WERI-Rb-1 (cell line): ENCODE results near the gene CTDSPL2.
A peak's percentile ranks its signal among the peaks of the same experiment; 100 is the strongest.

ENCODE experiments used
- DNase-seq: peaks from one replicate; pipeline ENCODE4 v3.0.0-alpha.2; 2020
- H3K27ac ChIP-seq: fragments of 250-450 bp; sonication (Bioruptor Pico); 2 replicates; pipeline ENCODE4 v1.5.1; 2020; ENCODE audit warnings: mild to moderate bottlenecking, moderate library complexity
- H3K27me3 ChIP-seq: fragments of 250-450 bp; sonication (Bioruptor Pico); 2 replicates; pipeline ENCODE4 v1.5.1; 2021; ENCODE audit warnings: mild to moderate bottlenecking, low read depth, moderate library complexity; ENCODE audit not compliant: insufficient read depth, severe bottlenecking
- H3K36me3 ChIP-seq: fragments of 250-450 bp; sonication (Bioruptor Pico); 2 replicates; pipeline ENCODE4 v1.5.1; 2020; ENCODE audit warnings: mild to moderate bottlenecking, moderate library complexity
- H3K4me3 ChIP-seq: 2 replicates; pipeline ENCODE4 v1.5.1; 2011; ENCODE audit warnings: low read depth, mild to moderate bottlenecking, control low read depth, low read length
- H3K9me3 ChIP-seq: fragments of 250-450 bp; sonication (Bioruptor Pico); 2 replicates; pipeline ENCODE4 v1.5.1; 2021; ENCODE audit warnings: mild to moderate bottlenecking, moderate library complexity; ENCODE audit not compliant: severe bottlenecking
- CTCF ChIP-seq: IDR thresholded peaks from 2 replicates; pipeline ENCODE4 v1.5.1; 2011; ENCODE audit warnings: low read depth, mild to moderate bottlenecking, control low read depth, inconsistent platforms, low read length

Gene CTDSPL2

GRCh38 chr15:44397869-44398268 is 29.6 kb upstream of the CTDSPL2 start:
- no peak for TF ChIP-seq CTCF
- Histone ChIP-seq H3K27me3 (no peaks in the 10 kb centered on the region), H3K36me3 (no peaks in the 10 kb centered on the region), H3K27ac (no peak overlapping the region), H3K9me3 (no peaks in the 10 kb centered on the region), H3K4me3 (no peak overlapping the region)
- DNase-seq: no peak

- no peaks in the 10 kb centered on the region for H3K27me3 ChIP-seq
- no peaks in the 10 kb centered on the region for H3K9me3 ChIP-seq
- no peak for DNase-seq
- no peak overlapping the region for H3K27ac ChIP-seq
- TF ChIP-seq CTCF: no peak
- H3K4me3 ChIP-seq: no peak overlapping the region
- no peaks in the 10 kb centered on the region for H3K36me3 ChIP-seq
Measured at GRCh38 chr15:44414001-44414400, 13.4 kb upstream of the CTDSPL2 start.

- Histone ChIP-seq H3K27ac (peak overlapping the region; percentile 97), H3K4me3 (peak overlapping the region; percentile 67), H3K36me3 (peaks cover 25% of the 10 kb centered on the region), H3K9me3 (no peaks in the 10 kb centered on the region), H3K27me3 (no peaks in the 10 kb centered on the region)
- 0 out of 2 replicates have a peak, but pooled peaks have one; percentile 0 for TF ChIP-seq CTCF
- no peak for DNase-seq
Measured at GRCh38 chr15:44427756-44428724, 611 bp downstream of the CTDSPL2 start.

GRCh38 chr15:44435893-44436667 is 8.7 kb downstream of the CTDSPL2 start:
- H3K27me3 ChIP-seq: no peaks in the 10 kb centered on the region
- H3K4me3 ChIP-seq: no peak overlapping the region
- H3K36me3 ChIP-seq: peaks cover 29% of the 10 kb centered on the region
- no peak for DNase-seq
- no peak overlapping the region for H3K27ac ChIP-seq
- TF ChIP-seq CTCF: no peak
- H3K9me3 ChIP-seq: no peaks in the 10 kb centered on the region

- H3K27ac ChIP-seq: no peak overlapping the region
Measured at GRCh38 chr15:44438402-44438801, 11.0 kb downstream of the CTDSPL2 start.

More at GRCh38 chr15:44438402-44438801, 11.0 kb downstream of the CTDSPL2 start:
- Histone ChIP-seq H3K36me3 (peaks cover 14% of the 10 kb centered on the region), H3K9me3 (no peaks in the 10 kb centered on the region), H3K27me3 (no peaks in the 10 kb centered on the region), H3K4me3 (no peak overlapping the region)
- no peak for TF ChIP-seq CTCF
- DNase-seq: no peak
